GM18520 (cell line): Measurements from ENCODE around the gene TMEM80.
"Not testable (repeated sequence)": the region's sequence is repeated elsewhere in the genome, so short reads cannot be mapped to it uniquely, and the experiment has no call there.

Experiments used
- ATAC-seq: cut with Tn5 transposase; IDR thresholded peaks from one replicate; pipeline ENCODE4 v1.9.1; 2021; ENCODE audit not compliant: unreplicated experiment

TMEM80 gene

DNA sequence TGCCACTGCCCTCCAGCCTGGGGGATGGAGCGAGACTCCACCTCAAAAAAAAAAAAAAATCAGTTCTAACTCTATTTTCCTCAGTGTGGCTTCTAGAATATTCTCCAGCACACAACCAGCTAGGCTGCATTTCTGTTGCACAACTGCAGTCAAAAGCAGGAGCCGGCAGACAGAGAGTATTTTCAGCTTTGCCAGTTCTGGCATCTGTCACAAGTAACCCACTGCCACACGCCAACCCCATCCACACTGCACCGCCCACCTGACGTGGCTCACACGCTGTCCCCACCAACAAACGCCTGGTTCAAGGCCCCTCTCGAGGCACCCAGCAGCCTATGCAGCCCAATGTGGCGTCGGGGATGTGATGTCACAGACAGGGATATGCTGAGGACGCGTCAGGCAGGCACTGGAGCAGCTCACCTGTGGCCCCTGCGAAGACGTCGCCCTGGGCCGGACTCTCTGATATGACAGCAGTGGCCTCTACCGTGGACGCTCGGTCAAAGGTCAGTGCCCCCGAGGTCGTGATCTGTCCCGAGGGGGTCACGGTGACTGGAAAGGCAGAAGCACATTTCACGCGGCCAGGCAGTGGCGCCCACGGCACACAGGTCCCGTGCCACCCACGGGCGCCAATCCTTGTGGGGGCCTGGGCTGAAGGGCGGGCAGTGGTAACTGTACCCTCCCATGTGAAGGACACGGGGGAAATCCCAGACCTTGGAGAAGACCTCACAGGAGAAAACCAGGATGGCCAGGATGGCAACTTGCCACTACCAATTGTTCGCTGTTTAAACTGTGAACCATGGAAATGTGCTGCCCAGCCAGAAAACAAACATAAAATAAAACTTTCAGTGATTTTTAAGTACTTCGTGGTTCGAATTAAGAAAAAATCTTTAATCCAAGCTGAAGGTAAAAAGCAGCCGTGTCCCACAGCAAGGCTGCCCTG lies 16.1 kb upstream of the TMEM80 start:
- no peak for ATAC-seq

DNA sequence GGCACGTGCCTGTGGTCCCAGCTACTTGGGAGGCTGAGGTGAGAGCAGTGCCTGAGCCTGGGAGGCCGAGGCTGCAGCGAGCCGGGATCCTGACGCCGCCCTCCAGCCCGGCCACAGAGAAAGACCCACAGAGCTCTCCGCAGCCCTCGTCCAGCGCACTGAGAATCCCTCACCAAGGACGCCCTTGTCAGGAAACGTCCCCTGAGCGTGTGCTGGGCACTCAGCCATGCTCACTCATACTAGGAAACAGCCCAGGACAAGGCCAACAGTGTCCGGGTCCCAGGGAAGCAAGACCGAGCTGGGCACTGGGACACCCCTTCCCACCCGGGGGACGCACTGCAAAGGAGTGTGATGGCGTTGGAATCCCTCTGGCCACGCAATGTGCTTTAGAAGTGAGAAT lies 15.1 kb upstream of the TMEM80 start:
- no peak for ATAC-seq

DNA sequence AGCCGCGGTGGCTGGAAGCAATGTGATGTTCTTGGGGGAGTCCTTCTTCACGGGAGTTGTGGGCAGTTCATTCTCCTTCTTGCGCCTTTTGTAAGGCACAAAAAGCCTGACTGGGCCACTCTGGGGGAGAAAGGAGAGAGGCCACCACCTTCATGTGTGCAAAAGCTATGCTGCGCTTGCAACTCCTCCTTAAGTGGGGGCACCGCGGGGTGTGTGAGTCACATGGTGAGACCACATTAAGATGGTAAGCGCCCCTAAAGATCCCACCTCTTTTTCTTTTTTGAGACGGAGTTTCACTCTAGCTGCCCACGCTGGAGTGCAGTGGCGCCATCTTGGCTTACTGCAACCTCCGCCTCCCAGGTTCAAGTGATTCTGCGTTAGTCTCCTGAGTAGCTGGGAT lies 14.6 kb upstream of the TMEM80 start:
- ATAC-seq, result no peak

DNA sequence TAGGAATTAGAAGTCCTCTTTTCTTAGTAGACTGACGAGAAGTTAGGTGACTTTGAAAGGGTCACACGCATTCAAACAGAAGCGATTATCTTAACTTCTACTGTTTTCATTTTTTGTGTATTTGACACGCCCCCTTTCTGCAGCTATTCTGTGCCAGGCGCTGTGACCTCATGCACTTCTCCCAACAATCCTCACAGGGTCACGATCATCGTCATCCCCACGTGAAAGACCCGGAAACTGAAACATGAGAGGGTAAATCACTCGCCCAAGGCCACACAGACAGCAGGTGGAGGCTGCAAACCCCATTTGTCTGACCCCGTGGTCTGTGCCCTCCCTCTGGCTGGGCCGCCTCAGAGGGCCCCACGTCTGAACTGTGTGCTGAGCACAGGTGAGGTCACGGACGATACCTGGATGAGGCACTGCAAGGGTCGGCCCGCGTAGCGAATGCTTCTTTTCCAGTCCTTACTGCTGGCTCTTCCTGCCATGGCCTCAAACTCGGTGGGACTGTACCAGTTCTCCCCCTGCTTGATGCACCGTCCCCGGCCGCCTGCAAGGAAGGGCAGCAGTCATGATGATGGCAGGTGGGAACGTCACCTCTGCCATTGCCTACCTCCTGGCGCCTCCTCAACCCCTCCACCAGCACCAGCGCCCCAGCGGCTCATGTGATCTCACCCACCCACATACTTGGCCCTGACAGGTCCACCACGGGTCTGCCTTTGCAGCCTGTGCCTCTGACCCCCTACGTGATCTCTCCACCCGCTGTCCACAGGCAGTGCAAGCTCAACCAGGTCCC lies 9.0 kb upstream of the TMEM80 start:
- ATAC-seq, result no peak

DNA sequence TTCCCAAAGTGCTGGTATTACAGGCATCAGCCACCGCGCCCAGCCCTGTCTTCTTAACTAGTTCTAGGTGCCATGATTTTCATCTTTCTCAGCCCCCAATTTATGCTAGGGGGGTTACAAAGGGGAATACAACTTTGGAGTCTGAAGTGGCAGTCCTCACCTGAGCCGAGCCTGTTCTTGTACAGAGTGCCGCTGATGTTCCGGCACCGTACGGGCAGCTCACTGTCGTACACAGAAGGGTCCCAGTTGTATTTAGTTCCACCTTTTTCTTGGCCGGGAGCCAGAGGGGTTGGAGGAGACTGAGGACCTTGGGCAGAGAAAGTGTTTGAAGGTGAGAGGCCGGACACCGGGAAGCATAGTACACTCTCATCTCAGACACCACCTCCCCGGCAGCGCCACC lies 7.9 kb upstream of the TMEM80 start:
- no peak for ATAC-seq

DNA sequence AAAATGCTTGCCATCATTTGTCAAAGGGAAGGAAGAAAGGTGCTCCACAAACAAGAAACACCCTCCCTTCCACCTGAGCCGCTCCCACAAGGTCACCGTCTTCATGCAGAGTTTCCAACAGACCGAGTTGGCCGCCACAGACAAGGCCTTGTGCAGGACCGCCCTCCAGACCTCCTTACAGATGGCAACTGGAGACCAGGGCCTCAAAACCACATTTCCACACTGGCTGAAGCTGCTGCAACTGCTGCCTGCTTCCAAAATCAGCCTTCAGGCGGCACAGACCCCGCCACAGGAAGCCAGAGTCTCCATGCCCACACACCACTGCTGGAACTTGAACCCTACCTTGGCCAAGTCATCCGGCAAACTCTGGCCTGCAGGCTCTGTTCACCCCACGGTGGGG lies 6.9 kb upstream of the TMEM80 start:
- no peak for ATAC-seq

DNA sequence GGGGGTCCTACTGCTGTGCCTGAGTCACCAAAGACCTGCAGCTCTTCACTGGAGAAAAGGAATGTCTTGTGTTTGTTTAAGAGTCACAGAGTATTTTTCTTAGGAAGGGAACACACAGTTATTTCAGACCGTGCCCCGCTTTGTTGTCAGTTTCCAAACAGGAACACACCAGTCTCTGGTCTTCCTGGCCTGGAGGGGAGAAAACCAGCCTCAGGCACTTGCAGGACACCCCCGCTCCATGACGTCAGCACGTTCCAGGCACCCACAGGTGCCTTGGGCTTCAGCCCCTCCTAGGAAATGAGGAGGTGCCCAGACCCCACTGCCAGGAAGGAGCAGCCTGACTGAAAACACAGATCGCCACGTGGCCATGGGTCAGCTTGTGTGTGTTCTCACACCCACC lies 6.0 kb upstream of the TMEM80 start:
- ATAC-seq, result no peak

DNA sequence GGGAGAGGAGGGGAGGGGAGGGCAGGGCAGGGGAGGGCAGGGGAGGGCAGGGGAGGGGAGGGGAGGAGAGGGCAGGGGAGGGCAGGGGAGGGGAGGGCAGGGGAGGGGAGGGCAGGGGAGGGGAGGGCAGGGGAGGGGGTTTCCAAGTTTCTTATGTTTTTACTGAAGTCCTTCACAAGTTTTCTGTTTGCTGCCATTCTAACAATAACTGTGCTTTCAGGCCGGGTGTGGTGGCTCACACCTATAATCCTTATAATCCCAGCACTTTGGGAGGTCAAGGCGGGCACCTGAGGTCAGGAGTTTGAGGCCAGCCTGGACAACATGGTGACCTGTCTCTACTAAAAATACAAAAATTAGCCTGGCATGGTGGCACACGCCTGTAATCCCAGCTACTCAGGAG lies 5.4 kb upstream of the TMEM80 start:
- ATAC-seq, result not testable (repeated sequence)

DNA sequence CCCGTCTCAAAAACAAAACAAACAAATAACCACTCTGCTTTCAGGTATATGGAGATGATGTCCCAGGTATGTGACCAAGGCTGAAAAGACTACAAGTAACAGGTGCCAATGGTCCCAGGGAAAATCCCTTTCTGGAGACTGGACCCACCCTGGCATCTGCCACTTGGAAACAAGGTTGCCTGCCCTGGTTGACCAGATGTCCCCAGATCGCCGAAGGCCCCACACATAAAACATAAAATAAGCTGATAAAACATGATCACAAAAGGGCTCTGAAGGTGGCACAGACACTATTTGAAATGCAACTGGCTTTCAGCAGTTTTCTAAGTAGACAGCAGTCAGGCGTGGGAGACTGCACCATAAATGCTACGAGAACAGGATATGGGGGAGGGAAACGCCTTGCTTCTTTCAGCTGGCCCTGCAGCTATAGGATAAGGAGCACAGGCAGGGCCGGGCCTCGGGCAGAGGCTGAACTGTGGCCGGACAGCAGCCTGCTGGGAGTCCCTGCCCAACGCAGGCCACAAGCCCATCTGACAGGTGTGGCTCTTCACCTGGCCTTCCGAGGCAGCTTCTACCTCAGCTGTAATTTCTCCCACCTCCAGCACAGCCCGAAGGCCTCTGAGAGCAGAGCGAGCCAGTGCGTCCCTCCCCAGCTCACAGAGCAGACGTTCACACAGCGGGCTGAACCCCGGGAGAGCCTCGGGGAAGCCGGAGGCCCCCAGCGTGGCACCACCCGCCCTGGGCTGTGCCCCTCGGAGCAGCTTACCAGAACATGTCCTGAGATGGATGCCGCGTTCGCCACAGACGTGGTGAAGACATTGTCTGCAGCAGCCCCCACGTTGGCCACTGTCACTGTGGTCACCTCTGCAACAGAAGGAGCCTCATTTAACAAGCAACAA lies 4.6 kb upstream of the TMEM80 start:
- no peak for ATAC-seq

DNA sequence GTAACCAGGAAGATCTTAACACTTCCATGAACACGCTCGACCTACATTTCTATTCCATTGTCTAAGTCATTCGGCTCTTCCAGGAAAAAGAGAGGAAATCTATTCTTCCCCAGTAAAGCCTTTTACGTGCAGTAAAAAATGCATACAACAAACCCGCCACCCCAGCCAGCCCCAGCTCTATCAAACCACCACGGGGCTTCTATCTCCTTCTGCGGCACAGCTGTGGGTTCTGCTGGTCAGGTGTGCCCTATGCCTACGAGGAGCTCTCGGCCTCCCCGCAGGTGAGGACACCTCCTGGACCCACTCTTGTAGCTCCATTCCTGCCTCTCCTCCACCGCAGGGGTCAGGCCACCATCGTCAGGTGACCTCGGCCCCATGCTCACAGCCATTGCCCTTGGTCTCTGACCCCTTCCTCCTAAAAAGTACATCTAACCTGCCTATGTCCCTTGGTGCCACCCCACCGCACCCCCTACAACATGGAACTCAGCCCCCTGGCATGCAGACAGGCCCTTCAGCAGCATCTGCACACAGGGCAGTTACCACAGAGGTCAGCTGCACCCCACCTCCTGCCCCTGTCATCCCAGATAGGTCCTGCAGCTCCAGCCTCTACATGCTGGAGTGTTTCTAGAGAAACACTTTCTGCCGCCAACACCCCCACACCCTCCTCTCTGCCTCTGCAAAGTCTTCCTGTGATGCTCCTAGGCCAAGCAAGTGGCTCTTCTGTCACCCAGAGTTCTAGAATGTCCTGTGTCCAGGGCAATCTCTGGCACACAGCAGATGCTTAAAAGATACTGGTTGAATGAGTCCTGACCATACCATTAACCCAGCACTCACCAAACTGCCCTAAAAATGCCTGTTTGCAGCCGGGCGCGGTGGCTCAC lies 3.7 kb upstream of the TMEM80 start:
- no peak for ATAC-seq

DNA sequence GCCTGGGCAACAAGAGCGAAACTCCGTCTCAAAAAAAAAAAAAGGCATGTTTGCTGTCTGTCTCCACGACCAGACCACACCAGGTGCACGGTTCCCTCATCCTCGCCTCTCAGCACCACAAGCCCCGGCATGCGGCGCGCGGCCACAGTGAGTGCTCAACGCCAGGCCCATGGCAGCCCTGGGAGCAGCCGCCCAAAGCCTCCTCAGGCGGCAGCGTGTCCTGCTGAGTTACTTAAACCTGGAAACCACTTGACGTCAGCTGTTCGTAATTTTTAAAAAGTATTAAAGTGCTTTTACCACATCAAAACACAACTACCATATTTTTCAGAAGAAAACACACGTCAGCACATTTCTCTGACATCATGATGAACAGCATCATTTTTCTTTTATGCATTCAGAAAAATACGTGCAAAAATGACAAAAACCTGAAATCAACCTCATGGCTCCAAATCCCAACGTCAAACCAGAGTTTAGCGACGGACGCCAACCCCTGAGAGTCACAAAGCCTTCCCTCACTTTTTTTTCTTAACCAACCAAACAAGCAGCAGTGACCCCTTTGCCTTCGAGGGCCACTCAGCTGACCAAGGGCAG lies 2.7 kb upstream of the TMEM80 start:
- ATAC-seq, result no peak

DNA sequence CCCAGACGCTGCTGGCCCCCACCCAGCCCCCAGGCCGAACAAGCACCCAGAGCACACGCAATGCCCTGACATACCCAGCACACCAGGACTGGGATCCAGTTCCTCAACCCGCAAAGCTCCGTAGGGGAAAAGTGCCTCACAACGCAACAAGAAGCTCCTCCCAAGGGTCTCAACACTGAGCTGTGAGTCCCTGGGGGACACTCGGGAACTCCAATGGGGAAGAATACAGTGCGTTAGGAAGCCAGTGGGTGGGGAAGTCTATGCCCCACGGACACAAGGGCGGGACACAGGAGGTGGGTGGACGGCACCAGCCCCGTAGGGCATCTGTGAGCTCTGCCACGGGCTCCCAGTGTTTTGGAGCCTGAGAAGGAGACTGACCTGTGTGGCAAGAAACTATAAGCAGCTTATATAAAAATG lies 2.2 kb upstream of the TMEM80 start:
- ATAC-seq, result no peak

DNA sequence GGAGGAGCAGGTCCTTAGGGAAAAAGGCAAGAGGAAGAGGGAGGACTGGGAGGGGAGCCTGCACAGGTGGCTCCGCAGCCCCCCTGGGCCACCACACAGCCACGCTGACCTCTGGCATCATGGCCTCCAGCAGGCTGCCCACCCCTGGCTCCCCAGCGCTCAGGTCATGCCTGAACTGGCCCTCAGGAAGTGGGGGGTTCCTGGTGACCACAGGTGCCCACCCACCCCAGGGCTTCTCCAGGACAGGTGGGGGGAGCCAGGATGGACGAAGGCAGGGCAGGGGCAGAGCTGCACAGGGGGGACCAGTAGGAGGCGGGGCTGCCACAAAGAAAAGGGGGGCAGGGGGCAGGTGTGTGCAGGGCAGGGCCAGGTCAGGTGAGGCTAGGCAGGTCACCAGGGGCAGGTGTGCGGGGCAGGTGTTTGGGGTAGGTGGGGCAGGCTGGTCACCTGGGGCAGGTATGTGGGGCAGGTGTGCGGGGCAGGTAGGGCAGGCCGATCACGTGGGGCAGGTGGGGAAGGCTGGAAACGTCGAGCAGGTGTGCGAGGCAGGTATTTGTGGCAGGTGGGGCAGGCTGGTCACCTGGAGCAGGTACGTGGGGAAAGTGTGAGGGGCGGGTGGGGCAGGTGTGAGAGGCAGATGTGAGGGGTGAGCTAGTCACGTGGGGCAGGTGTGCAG lies 1.6 kb upstream of the TMEM80 start:
- ATAC-seq, result no peak

DNA sequence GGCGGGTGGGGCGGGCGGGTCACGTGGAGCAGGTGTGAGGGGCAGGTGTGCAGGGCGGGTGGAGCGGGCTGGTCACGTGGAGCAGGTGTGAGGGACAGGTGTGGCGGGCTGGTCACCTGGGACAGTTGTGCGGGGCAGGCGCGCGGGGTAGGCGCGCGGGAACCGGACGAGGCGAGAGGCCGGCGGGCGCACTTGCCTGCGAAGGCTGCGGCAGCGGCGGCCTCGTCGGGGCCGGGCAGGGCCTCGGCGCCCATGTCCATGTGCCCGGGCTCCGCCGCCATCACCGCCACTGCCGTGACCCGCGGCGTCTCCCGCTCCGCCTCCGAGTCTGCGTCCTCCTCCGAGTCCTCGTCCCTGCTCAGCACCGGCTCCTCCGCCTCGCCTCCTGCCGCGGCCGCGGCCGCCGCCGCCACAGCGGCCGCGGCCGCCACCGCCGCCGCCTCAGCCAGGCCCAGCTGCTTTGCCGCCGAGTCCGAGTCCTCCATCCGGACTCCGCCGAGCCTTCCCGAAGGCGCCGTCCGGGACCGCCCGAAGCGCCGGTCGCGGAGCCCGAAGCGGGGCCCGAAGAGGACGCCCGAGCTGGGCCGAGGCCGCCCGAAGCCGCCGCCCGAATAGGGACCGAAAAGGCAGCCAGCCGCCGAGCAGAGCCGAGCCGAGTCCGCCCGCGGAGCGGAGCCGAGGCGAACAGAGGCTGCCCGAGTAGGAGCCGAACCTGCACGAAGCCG lies 891 bp upstream of the TMEM80 start, which contains the start of gene DEAF1:
Gene DEAF1 (minus strand): TSS at position 660 of the 725 bp plus-strand sequence. CDS start 175 bp downstream, at position 485.
- peak; percentile 66 for ATAC-seq

DNA sequence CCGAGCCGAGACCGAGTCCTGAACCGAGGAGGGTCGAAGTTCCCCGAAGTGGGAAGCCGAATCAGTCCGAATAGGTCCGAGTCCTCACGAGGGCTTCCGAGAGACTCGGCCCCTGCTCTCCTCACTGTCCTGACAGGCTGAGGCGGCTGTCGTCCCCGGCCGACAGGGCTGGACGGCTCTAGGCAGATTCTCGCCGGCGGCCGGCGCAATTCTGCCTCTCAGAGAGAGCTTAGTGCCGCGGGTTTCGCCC lies 403 bp upstream of the TMEM80 start:
- ATAC-seq, result no peak

DNA sequence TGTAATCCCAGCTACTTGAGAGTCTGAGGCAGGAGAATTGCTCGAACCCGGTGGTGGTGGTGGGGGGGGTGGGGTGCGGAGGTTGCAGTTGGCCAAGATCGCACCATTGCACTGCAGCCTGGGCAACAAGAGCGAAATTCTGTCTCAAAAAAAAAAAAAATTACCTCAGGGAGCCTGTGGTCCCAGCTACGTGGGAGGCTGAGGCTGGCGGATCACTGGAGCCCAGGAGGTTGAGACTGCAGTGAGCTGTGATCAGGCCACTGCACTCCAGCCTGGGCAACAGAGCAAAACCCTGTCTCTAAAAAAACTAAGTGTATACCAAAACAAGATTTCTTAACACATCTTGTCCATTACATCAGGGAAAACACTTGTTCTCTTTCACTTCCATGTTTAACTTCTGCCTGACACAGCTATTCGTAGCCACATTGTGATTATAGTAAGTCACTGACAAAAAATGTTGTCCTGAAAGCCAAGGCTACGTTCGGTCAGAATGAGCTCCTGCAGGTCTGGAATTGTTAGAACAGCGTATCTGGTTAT lies 1.4 kb downstream of the TMEM80 start:
- ATAC-seq, result no peak

DNA sequence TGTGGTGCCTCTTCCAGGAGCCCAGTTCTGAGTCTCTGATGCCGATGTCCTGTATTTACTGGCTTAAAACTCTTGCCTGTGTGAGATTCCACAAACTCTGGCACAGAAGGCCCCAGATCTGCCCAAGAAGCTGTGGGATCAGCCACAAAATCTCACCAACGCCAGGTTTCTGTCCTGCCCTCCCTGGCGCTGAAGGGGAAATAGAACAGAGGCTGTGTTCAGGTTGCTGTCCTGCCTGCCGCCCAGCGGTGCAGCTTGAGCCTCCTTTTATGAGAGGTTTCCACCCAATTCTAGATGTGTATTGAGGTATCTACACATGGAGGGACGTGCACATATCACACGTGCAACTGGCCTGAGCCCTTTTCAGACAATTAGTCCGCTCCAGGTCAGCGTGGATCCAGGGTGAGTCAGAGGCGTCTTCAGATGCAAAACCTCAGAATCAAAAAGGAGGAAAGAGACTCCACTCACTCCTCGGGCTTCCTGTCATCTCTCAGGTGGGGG lies 2.2 kb downstream of the TMEM80 start:
- no peak for ATAC-seq

DNA sequence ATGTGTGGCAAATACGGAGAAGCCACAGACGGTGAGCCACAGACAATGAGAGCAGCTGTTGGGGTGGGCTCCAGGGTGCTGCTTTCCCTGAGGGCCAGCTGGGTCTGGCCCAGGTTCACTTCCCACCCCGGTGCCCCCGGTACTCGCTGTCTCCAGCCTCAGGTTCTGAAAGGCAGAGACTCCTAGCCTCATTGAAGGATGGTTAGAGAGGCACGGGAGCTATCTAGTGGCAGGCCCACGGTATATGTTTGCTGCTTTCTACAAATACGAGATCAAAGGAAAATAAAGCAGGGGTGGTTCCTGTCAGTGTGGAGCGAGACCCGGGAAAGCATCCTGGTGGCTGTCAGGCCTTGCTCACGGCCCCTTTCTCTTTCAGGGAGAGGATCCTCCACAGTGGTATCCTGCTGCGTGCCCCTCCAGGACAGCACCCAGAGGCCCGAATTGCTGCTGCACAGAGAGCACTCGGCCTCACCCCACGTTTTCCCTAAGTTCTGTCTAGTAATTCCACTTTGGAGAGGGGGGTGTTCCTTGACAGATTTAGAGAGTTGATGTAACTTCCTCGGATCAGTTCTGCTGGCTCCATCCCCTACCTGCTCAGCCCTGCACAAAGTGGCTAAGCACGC lies 3.0 kb downstream of the TMEM80 start:
- ATAC-seq, result no peak
